Measurements from ENCODE around the gene GNB2.
A peak's percentile ranks its signal among the peaks of the same experiment; 100 is the strongest.

The GNB2 gene

GRCh38 chr7:100626530-100627237, 46.9 kb upstream of the GNB2 start:
- Histone ChIP-seq H3K27ac (ENCODE audit: low read length) (no peak overlapping the region), H3K4me1 (ENCODE audit: low read length) (peaks cover 12% of the 10 kb centered on the region; the same call in 1 of the 2 replicates), H3K9ac (ENCODE audit: low read length) (peak overlapping the region; percentile 72), H3K36me3 (replicated peaks; ENCODE audit: low read depth, low read length) (no peaks in the 10 kb centered on the region), H3K9me3 (ENCODE audit: insufficient read depth, low read length) (no peaks in the 10 kb centered on the region), H2AFZ (ENCODE audit: low read depth, low read length) (peak overlapping the region; percentile 81), H3K27me3 (ENCODE audit: low read depth, low read length) (no peaks in the 10 kb centered on the region), H3K4me2 (ENCODE audit: low read length) (peak overlapping the region; percentile 99), H3K79me2 (ENCODE audit: low read length) (no peaks in the 10 kb centered on the region), H3K4me3 (ENCODE audit: low read length) (peak overlapping the region; percentile 88), H4K20me1 (ENCODE audit: insufficient read depth, low read length) (no peaks in the 10 kb centered on the region)
- no peak for TF ChIP-seq EZH2phosphoT487 (IDR thresholded peaks at IDR 0.05; ENCODE audit: low read depth)
- TF ChIP-seq, protein P1, sequence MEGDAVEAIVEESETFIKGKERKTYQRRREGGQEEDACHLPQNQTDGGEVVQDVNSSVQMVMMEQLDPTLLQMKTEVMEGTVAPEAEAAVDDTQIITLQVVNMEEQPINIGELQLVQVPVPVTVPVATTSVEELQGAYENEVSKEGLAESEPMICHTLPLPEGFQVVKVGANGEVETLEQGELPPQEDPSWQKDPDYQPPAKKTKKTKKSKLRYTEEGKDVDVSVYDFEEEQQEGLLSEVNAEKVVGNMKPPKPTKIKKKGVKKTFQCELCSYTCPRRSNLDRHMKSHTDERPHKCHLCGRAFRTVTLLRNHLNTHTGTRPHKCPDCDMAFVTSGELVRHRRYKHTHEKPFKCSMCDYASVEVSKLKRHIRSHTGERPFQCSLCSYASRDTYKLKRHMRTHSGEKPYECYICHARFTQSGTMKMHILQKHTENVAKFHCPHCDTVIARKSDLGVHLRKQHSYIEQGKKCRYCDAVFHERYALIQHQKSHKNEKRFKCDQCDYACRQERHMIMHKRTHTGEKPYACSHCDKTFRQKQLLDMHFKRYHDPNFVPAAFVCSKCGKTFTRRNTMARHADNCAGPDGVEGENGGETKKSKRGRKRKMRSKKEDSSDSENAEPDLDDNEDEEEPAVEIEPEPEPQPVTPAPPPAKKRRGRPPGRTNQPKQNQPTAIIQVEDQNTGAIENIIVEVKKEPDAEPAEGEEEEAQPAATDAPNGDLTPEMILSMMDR (IDR thresholded peaks at IDR 0.05; ENCODE audit: low read depth, low read length), result no peak

GRCh38 chr7:100627238-100627549, 46.3 kb upstream of the GNB2 start:
- Histone ChIP-seq H3K4me2 (ENCODE audit: low read length) (peak overlapping the region; percentile 99), H2AFZ (ENCODE audit: low read depth, low read length) (no peak overlapping the region), H3K4me1 (ENCODE audit: low read length) (peaks cover 12% of the 10 kb centered on the region; the same call in 1 of the 2 replicates), H3K9ac (ENCODE audit: low read length) (peak overlapping the region; percentile 72; the same call in 1 of the 2 replicates), H3K27me3 (ENCODE audit: low read depth, low read length) (no peaks in the 10 kb centered on the region), H3K27ac (ENCODE audit: low read length) (no peak overlapping the region), H4K20me1 (ENCODE audit: insufficient read depth, low read length) (no peaks in the 10 kb centered on the region), H3K9me3 (ENCODE audit: insufficient read depth, low read length) (no peaks in the 10 kb centered on the region), H3K79me2 (ENCODE audit: low read length) (no peaks in the 10 kb centered on the region), H3K4me3 (ENCODE audit: low read length) (peak overlapping the region; percentile 88), H3K36me3 (replicated peaks; ENCODE audit: low read depth, low read length) (no peaks in the 10 kb centered on the region)
- TF ChIP-seq EZH2phosphoT487 (IDR thresholded peaks at IDR 0.05; ENCODE audit: low read depth), result no peak
- TF ChIP-seq, protein P1 (IDR thresholded peaks at IDR 0.05; ENCODE audit: low read depth, low read length), result no peak

GRCh38 chr7:100629117-100629716, 44.3 kb upstream of the GNB2 start:
- Histone ChIP-seq H3K9me3 (ENCODE audit: insufficient read depth, low read length) (no peaks in the 10 kb centered on the region), H3K27ac (ENCODE audit: low read length) (no peak overlapping the region), H3K4me1 (ENCODE audit: low read length) (peaks cover 16% of the 10 kb centered on the region), H3K36me3 (replicated peaks; ENCODE audit: low read depth, low read length) (no peaks in the 10 kb centered on the region), H3K79me2 (ENCODE audit: low read length) (no peaks in the 10 kb centered on the region), H2AFZ (ENCODE audit: low read depth, low read length) (no peak overlapping the region), H3K9ac (ENCODE audit: low read length) (no peak overlapping the region), H4K20me1 (ENCODE audit: insufficient read depth, low read length) (no peaks in the 10 kb centered on the region), H3K27me3 (ENCODE audit: low read depth, low read length) (no peaks in the 10 kb centered on the region), H3K4me2 (ENCODE audit: low read length) (no peak overlapping the region), H3K4me3 (ENCODE audit: low read length) (no peak overlapping the region)
- TF ChIP-seq EZH2phosphoT487 (IDR thresholded peaks at IDR 0.05; ENCODE audit: low read depth), result no peak
- TF ChIP-seq, protein P1 (IDR thresholded peaks at IDR 0.05; ENCODE audit: low read depth, low read length), result peak; percentile 38

- TF ChIP-seq, protein P1 (IDR thresholded peaks at IDR 0.05; ENCODE audit: low read depth, low read length), result no peak
- no peak for TF ChIP-seq EZH2phosphoT487 (IDR thresholded peaks at IDR 0.05; ENCODE audit: low read depth)
- H3K4me1 ChIP-seq (ENCODE audit: low read length), result peaks cover 17% of the 10 kb centered on the region
- H3K4me2 ChIP-seq (ENCODE audit: low read length), result no peak overlapping the region
- no peaks in the 10 kb centered on the region for H3K9me3 ChIP-seq (ENCODE audit: insufficient read depth, low read length)
- H3K27ac ChIP-seq (ENCODE audit: low read length), result no peak overlapping the region
- no peaks in the 10 kb centered on the region for H3K36me3 ChIP-seq (replicated peaks; ENCODE audit: low read depth, low read length)
- H3K9ac ChIP-seq (ENCODE audit: low read length), result no peak overlapping the region
- H4K20me1 ChIP-seq (ENCODE audit: insufficient read depth, low read length), result no peaks in the 10 kb centered on the region
- H3K27me3 ChIP-seq (ENCODE audit: low read depth, low read length), result no peaks in the 10 kb centered on the region
- no peaks in the 10 kb centered on the region for H3K79me2 ChIP-seq (ENCODE audit: low read length)
- no peak overlapping the region for H2AFZ ChIP-seq (ENCODE audit: low read depth, low read length)
- H3K4me3 ChIP-seq (ENCODE audit: low read length), result no peak overlapping the region
These were observed 43.5 kb upstream of the GNB2 start for GRCh38 chr7:100630066-100630465.

Measured in OCI-LY3 (cell line).